GM18526 (cell line): ENCODE data around the gene FAM3B.

Source experiments
- POLR2A ChIP-seq: IDR thresholded peaks from 3 replicates; pipeline ENCODE4 v1.6.1; 2011; ENCODE audit not compliant: insufficient read length; ENCODE audit errors: extremely low read depth

Gene FAM3B

DNA sequence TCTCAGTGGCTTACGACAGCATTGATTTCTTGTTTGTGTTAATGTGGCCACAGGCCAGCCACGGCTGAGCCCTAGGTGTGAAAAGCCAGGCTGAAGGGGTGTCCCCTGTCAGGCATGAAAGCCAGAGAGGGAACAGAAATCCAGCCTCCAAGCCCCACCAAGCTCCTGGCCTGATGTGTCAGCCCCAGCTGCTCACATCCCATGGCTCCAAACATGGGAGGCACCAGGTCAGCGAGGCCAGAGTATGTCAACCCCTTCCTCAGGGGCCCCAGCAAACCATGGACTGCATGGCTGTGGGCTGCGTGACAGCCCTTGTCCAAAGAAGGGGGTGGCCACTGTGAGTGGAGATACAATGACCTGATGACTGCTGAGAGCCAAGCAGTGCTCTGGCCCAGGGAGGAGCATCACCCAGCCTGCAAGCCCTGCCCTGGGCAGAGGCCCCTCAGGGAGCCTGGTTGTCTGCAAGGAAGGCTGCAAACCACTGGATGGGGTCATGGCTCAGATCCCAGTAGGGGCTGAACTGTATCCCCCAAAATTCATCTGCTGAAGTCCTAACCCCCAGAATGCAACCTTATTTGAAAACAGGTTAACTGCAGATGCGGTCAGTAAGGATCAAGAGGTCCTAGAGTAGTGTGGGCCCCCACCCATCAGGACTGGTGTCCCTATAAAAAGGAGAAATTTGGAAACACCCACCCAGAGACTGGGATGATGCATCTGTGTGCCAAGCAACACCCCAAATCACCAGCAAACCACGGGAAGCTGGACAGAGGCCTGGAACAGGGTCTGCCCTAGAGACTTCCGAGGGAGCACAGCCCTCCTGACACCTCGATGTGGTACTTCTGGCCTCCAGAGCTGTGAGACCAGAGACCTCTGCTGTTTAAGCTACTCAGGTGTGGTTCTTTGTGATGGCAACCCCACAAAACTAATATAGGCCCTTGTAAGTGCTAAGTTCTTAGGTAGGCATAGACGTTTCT, 41.9 kb downstream of the FAM3B start:
- no peak for TF ChIP-seq POLR2A

- TF ChIP-seq POLR2A, result no peak
These were observed 42.7 kb downstream of the FAM3B start for GRCh38 chr21:41359286-41359685.

GRCh38 chr21:41360072-41360821, 43.6 kb downstream of the FAM3B start:
- no peak for TF ChIP-seq POLR2A

GRCh38 chr21:41361053-41361785, 44.6 kb downstream of the FAM3B start:
- TF ChIP-seq POLR2A, result no peak

GRCh38 chr21:41361786-41362604, 45.4 kb downstream of the FAM3B start, which contains the start of gene MX2:
Gene MX2, plus strand, starts transcription at chr21:41362027. Its CDS starts 14,880 bp downstream, at chr21:41376907.
- peak; percentile 67 for TF ChIP-seq POLR2A

GRCh38 chr21:41362605-41363369, 46.2 kb downstream of the FAM3B start:
- TF ChIP-seq POLR2A, result no peak

GRCh38 chr21:41363370-41364270, 47.0 kb downstream of the FAM3B start:
- no peak for TF ChIP-seq POLR2A

GRCh38 chr21:41364308-41364707, 47.7 kb downstream of the FAM3B start:
- TF ChIP-seq POLR2A, result no peak

DNA sequence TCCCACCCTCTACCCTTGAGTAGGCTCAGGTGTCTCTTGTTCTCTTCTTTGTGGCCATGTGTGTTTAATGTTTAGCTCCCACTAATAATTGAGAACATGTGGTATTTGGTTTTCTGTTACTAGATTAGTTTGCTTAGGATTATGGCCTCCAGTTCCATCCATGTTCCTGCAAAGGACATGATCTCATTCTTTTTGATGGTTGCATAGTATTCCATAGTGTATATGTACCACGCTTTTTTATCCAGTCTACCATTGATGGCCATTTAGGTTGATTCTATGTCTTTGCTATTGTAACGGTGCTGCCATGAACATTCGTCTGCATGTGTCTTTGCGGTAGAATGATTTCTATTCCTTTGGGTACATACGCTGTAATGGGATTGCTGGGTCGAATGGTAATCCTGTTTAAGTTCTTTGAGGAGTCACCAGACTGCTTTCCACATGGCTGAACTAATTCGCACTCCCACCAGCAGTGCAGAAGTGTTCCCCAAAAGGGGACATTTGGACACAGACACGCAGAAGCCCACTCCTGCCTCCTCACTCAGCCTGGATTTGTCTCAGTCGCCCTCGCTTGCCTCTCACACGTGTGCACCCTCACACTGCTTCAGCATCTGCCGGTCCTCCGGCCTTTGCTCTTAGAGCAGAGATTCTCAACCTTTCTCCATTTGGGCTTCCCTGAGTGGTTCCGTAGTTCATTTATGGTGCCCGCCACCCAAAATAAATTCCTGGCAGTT, 48.9 kb downstream of the FAM3B start:
- TF ChIP-seq POLR2A, result no peak

DNA sequence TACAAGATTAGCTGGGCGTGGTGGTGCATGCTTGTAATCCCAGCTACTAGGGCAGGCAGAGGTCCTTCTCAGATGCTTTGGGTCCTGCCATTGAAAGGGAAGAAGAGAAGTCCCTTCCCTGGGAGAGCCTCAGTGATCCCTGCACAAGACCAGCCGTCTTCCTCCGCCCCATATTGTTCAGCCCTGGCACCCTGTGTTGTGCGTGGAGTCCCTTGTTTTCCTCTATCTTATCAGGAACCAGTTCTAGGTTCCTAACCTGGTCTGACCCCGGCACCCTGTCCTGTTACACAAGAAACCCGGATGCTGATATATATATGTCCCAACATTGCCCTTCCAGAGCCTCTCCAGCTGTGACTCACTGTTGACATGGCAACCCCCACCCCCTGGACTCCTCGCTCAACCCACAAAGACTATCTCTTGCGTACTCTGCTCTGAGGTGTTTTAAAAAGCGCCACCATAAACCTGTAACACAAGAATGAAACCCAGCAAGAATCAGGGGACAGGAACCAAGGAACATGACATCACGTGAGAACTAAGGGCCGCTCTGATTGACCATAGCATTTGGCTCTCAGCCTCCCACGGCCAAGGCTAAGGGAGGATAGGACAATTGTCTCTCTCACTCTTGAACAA, 50.0 kb downstream of the FAM3B start:
- no peak for TF ChIP-seq POLR2A

- TF ChIP-seq POLR2A, result no peak
These were observed 50.8 kb downstream of the FAM3B start for GRCh38 chr21:41367301-41367944.
